Type B pancreatic cell (in vitro differentiated cells): ENCODE data around the gene YWHAB. TPM values are rescaled to one million over a fixed set of nuclear protein-coding genes. Genes with fewer than 3 reads are reported as not detected.

ENCODE experiments used
- DNase-seq: peaks from one replicate; pipeline ENCODE4 v3.0.0; 2021; ENCODE audit warnings: mixed read lengths; ENCODE audit not compliant: unreplicated experiment; ENCODE audit errors: extremely low spot score
- H3K27ac Mint-ChIP-seq: 2 replicates; pipeline ENCODE4 v1.8.0; 2021; ENCODE audit warnings: mild to moderate bottlenecking, mixed read lengths
- H3K27me3 Mint-ChIP-seq: 2 replicates; pipeline ENCODE4 v1.8.0; 2021; ENCODE audit warnings: mixed read lengths
- H3K36me3 Mint-ChIP-seq: 2 replicates; pipeline ENCODE4 v1.8.0; 2021; ENCODE audit warnings: mixed read lengths
- H3K4me1 Mint-ChIP-seq: one replicate; pipeline ENCODE4 v1.8.0; 2021; ENCODE audit warnings: mixed read lengths; ENCODE audit not compliant: unreplicated experiment
- H3K4me3 Mint-ChIP-seq: 2 replicates; pipeline ENCODE4 v1.8.0; 2021; ENCODE audit warnings: mild to moderate bottlenecking, mixed read lengths
- H3K9me3 Mint-ChIP-seq: 2 replicates; pipeline ENCODE4 v1.8.0; 2021; ENCODE audit warnings: mixed read lengths
- total RNA-seq: library from RNA; stranded (reverse); gene quantifications from 2 replicates; pipeline ENCODE4 v1.2.1, GENCODE V29; 2021; ENCODE audit warnings: low replicate concordance
- TF ChIP-seq, protein P1 (sequence below): fragments of 200-600 bp; sonication (generic); conservative IDR thresholded peaks from 2 replicates; pipeline ENCODE4 v1.5.0; 2021; ENCODE audit warnings: antibody characterized with exemption, mild to moderate bottlenecking

Gene YWHAB
- total RNA-seq, 1 donor from 2014 or later = 153 TPM

DNA sequence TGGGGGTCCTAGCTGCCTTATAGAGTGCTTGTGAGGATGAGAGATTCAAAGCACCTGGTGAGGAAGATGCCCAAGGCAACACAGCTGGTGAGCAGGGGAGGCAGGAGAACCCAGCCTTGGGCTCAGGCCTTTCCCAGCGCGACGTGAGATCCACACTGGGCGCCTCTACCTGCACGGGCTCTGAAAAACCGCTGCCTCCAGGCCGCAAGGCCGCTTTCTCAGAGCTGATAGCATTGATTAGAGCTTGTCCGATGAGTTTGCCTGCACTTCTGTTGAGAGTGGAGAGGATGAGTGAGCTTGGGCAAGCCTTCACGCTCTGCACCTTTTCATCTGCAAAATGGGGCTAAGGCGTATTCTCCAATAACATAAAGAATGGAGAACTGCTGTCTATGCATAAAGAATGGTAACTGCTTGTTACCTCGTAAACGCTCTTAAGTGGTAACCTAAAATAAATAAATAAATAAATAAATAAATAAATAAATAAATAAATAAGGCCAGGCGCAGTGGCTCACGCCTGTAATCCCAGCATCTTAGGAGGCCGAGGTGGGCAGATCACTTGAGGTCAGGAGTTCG is 25.3 kb downstream of the YWHAB start:
- Mint-ChIP-seq H3K9me3 (no peaks in the 10 kb centered on the region), H3K4me3 (peak overlapping the region; percentile 88), H3K27me3 (no peaks in the 10 kb centered on the region), H3K36me3 (peaks cover 18% of the 10 kb centered on the region), H3K4me1 (peaks cover 20% of the 10 kb centered on the region), H3K27ac (peak overlapping the region; percentile 34)
- TF ChIP-seq, protein P1, sequence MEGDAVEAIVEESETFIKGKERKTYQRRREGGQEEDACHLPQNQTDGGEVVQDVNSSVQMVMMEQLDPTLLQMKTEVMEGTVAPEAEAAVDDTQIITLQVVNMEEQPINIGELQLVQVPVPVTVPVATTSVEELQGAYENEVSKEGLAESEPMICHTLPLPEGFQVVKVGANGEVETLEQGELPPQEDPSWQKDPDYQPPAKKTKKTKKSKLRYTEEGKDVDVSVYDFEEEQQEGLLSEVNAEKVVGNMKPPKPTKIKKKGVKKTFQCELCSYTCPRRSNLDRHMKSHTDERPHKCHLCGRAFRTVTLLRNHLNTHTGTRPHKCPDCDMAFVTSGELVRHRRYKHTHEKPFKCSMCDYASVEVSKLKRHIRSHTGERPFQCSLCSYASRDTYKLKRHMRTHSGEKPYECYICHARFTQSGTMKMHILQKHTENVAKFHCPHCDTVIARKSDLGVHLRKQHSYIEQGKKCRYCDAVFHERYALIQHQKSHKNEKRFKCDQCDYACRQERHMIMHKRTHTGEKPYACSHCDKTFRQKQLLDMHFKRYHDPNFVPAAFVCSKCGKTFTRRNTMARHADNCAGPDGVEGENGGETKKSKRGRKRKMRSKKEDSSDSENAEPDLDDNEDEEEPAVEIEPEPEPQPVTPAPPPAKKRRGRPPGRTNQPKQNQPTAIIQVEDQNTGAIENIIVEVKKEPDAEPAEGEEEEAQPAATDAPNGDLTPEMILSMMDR = no peak
- DNase-seq = no peak

DNA sequence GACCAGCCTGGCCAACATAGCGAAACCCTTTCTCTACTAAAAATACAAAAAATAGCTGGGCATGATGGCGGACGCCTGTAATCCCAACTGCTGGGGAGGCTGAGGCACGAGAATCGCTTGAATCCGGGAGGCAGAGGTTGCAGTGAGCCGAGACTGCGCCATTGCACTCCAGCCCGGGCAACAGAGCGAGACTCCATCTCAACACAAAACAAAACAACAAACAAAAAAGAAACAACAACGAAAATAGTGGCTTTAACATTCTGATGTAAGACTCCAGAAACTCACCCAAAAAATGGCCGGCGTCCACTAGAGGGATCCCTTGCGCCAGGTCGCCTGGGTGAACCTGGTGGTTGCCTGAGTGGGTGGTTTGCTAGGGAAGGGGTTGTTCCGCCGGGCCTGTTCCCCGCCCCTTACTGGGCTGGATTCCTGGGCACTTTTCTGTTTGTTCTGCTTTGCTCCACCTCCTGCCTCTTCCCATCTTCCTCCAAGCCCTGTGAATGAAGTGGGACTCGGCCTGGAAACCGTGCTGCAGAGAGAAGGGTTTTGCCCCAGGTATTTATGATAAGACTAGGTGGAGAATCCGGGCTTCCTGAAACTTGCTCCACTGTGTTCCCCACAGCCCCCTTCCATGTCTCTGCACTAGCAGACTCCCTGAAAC is 25.9 kb downstream of the YWHAB start:
- TF ChIP-seq, protein P1 = peak; percentile 72
- Mint-ChIP-seq H3K27ac (peak overlapping the region; percentile 55), H3K4me3 (peak overlapping the region; percentile 79), H3K9me3 (no peaks in the 10 kb centered on the region), H3K4me1 (peaks cover 20% of the 10 kb centered on the region), H3K36me3 (peaks cover 13% of the 10 kb centered on the region), H3K27me3 (no peaks in the 10 kb centered on the region)
- DNase-seq = no peak

DNA sequence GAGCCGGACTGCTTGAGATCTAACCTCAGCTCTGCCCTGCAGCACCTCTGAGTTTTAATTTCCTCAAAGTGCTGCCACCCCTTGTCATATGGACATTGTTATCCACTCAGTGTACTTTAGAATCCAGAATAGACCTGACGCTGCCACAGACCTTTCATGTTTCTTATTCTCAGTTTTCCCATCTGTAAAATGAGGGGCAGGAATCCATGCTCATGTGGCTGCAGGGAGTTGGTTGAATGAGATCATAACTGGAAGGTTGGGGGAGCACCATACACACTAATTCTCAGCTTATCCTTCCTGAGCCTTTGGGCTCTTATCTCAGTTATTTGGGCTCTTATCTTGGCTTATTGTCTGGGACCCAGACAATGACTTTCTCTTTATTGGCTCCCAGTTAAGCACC is 26.7 kb downstream of the YWHAB start:
- peaks cover 13% of the 10 kb centered on the region for H3K36me3 Mint-ChIP-seq
- no peaks in the 10 kb centered on the region for H3K27me3 Mint-ChIP-seq
- TF ChIP-seq, protein P1 = no peak
- no peak for DNase-seq
- H3K4me1 Mint-ChIP-seq = peaks cover 20% of the 10 kb centered on the region
- no peak overlapping the region for H3K4me3 Mint-ChIP-seq
- no peak overlapping the region for H3K27ac Mint-ChIP-seq
- no peaks in the 10 kb centered on the region for H3K9me3 Mint-ChIP-seq

DNA sequence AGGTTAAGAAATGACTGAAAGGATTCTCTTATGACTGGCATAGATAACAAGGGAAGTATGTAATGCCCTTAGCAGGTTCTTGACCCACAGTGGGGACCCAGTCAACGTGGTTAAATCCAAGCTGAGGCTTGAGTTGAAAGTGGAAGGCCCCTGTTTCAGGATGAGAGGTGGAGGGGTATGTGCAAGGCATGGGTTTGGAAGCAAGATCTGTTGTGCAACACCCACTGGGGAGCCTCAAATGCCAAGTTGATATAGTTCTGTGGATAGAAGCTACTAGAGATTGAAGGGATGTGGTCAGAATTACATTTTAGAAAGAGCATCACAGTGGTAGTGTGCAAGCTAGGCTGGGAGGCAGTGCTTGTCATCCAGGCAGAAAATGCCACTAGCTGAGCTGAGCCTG is 29.4 kb downstream of the YWHAB start:
- no peak overlapping the region for H3K27ac Mint-ChIP-seq
- H3K4me3 Mint-ChIP-seq = no peak overlapping the region
- H3K36me3 Mint-ChIP-seq = peaks cover 13% of the 10 kb centered on the region
- H3K9me3 Mint-ChIP-seq = no peaks in the 10 kb centered on the region
- peaks cover 14% of the 10 kb centered on the region for H3K4me1 Mint-ChIP-seq
- no peaks in the 10 kb centered on the region for H3K27me3 Mint-ChIP-seq
- TF ChIP-seq, protein P1 = no peak
- DNase-seq = no peak

DNA sequence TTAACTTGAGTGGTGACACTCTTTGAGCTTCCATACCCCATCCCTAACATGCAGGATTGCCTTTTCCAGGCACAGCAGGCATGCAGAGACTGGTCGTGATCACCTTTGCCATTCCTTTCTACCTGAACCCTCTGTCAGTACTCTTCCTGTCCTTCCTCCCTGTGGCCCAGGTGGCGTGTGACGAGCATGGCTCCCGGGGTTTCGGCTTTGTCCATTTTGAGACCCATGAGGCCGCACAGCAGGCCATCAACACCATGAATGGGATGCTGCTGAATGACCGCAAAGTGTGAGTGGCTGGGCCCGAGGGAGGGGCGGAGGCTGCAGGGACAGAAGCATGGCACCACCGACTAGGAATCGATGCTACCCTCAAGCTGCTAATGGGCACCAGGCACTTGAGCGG is 31.1 kb downstream of the YWHAB start:
- H3K27ac Mint-ChIP-seq = no peak overlapping the region
- peaks cover 13% of the 10 kb centered on the region for H3K36me3 Mint-ChIP-seq
- DNase-seq = no peak
- H3K9me3 Mint-ChIP-seq = no peaks in the 10 kb centered on the region
- no peak overlapping the region for H3K4me3 Mint-ChIP-seq
- TF ChIP-seq, protein P1 = no peak
- H3K27me3 Mint-ChIP-seq = no peaks in the 10 kb centered on the region
- H3K4me1 Mint-ChIP-seq = peaks cover 10% of the 10 kb centered on the region
